Gastrocnemius medialis (tissue), 4 donors: ENCODE measurements around the gene G6PC3.

ENCODE experiments used
- CTCF ChIP-seq, 5 experiments: fragments of 450-650 bp in 3 of 5; fragments of 200-600 bp in 2 of 5; sonication (generic) in 2 of 5; IDR thresholded peaks in 4 of 5; conservative IDR thresholded peaks in 1 of 5; 1 replicate in 4 of 5; 2 replicates in 1 of 5; pipeline ENCODE4 v1.5.1; 2016 to 2019; ENCODE audit warnings: antibody characterized with exemption in 5 of 5, mild to moderate bottlenecking in 3 of 5, moderate library complexity in 3 of 5
- POLR2A ChIP-seq, 2 donors: fragments of 450-650 bp; IDR thresholded peaks; one replicate each; pipeline ENCODE4 v1.6.1; 2017; ENCODE audit warnings: antibody characterized with exemption in 2 of 2, mild to moderate bottlenecking in 2 of 2, moderate library complexity in 2 of 2

GRCh38 chr17:44121997-44122815, 51.7 kb downstream of the G6PC3 start:
- TF ChIP-seq CTCF (IDR thresholded peaks at IDR 0.05 in 4 of 5, conservative IDR thresholded peaks at IDR 0.05 in 1 of 5): no peak
- TF ChIP-seq POLR2A (IDR thresholded peaks at IDR 0.05): no peak
